ENCODE data around the gene RAB7B. TPM values are rescaled to one million over a fixed set of nuclear protein-coding genes. Genes with fewer than 3 reads are reported as not detected.
"Not testable (repeated sequence)": the region's sequence is repeated elsewhere in the genome, so short reads cannot be mapped to it uniquely, and the experiment has no call there.

RAB7B gene
- total and polyA plus RNA-seq, 2 donors: 6.4 to 8.6 TPM

GRCh38 chr1:206003854-206004800 lies 932 bp upstream of the RAB7B start:
- H3K4me3 ChIP-seq (ENCODE audit: low read length in 2 of 2): no peak overlapping the region
- DNase-seq (ENCODE audit: low read depth in 6 of 9, low spot score in 9 of 9): no peak

GRCh38 chr1:206002160-206002559 lies 1.0 kb downstream of the RAB7B start:
- WGBS: 97% methylated on average over 3 of the region's 3 CpGs
- DNase-seq (ENCODE audit: low read depth in 6 of 9, low spot score in 9 of 9): no peak
- Histone ChIP-seq H3K27me3 (ENCODE audit: control insufficient read depth in 2 of 2, insufficient read depth in 1 of 2, low read length in 1 of 2) (no peaks in the 10 kb centered on the region), H3K4me3 (ENCODE audit: low read length in 2 of 2) (no peak overlapping the region), H3K36me3 (ENCODE audit: control insufficient read depth in 2 of 2, insufficient read depth in 2 of 2, low read length in 1 of 2) (no peaks in the 10 kb centered on the region), H3K9me3 (ENCODE audit: control insufficient read depth in 2 of 2, insufficient read depth in 1 of 2, low read length in 1 of 2) (no peaks in the 10 kb centered on the region), H3K4me1 (ENCODE audit: control insufficient read depth in 2 of 2, insufficient read depth in 2 of 2, low read length in 2 of 2) (peaks cover 0 to 23% of the 10 kb centered on the region in 2 donors), H3K27ac (ENCODE audit: low read depth in 1 of 2, low read length in 1 of 2) (no peak overlapping the region)

More at GRCh38 chr1:206003854-206004800, 932 bp upstream of the RAB7B start:
- no peaks in the 10 kb centered on the region for H3K9me3 ChIP-seq (ENCODE audit: control insufficient read depth in 2 of 2, insufficient read depth in 1 of 2, low read length in 1 of 2)
- H3K27ac ChIP-seq (ENCODE audit: low read depth in 1 of 2, low read length in 1 of 2): peak overlapping the region; percentile 48 to 63
- 96% methylated on average over 7 of the region's 7 CpGs for WGBS
- no peaks in the 10 kb centered on the region for H3K27me3 ChIP-seq (ENCODE audit: control insufficient read depth in 2 of 2, insufficient read depth in 1 of 2, low read length in 1 of 2)
- peaks cover 0 to 23% of the 10 kb centered on the region in 2 donors for H3K4me1 ChIP-seq (ENCODE audit: control insufficient read depth in 2 of 2, insufficient read depth in 2 of 2, low read length in 2 of 2)
- no peaks in the 10 kb centered on the region for H3K36me3 ChIP-seq (ENCODE audit: control insufficient read depth in 2 of 2, insufficient read depth in 2 of 2, low read length in 1 of 2)

DNA sequence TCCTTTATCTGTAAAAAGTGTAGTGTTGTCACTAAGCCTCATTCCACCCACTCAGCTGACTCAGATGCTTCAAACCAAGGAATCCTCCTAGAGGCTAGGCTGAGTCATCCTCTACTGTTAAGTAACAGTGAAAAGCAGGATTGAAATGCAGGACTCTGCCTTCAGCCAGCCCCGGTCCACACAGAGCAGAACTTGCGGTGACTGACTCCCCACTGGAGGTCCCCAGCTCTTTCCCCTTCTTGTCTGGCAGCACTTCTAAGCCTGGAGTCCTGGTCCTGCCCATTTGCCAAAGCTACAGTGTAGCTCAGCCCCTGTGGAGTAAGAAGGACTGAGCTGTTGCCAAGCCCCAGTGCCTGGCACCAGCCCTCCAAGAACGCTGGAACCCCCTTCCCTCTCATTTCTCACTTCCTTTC lies 1.7 kb downstream of the RAB7B start:
- 38% methylated on average over 3 of the region's 3 CpGs for WGBS
- no peaks in the 10 kb centered on the region for H3K36me3 ChIP-seq (ENCODE audit: control insufficient read depth in 2 of 2, insufficient read depth in 2 of 2, low read length in 1 of 2)
- H3K4me1 ChIP-seq (ENCODE audit: control insufficient read depth in 2 of 2, insufficient read depth in 2 of 2, low read length in 2 of 2): peaks cover 0 to 23% of the 10 kb centered on the region in 2 donors
- H3K27ac ChIP-seq (ENCODE audit: low read depth in 1 of 2, low read length in 1 of 2): no peak overlapping the region
- no peak overlapping the region for H3K4me3 ChIP-seq (ENCODE audit: low read length in 2 of 2)
- H3K27me3 ChIP-seq (ENCODE audit: control insufficient read depth in 2 of 2, insufficient read depth in 1 of 2, low read length in 1 of 2): no peaks in the 10 kb centered on the region
- DNase-seq (ENCODE audit: low read depth in 6 of 9, low spot score in 9 of 9): no peak
- H3K9me3 ChIP-seq (ENCODE audit: control insufficient read depth in 2 of 2, insufficient read depth in 1 of 2, low read length in 1 of 2): no peaks in the 10 kb centered on the region

- H3K4me3 ChIP-seq (ENCODE audit: low read length in 2 of 2): no peak overlapping the region
- 97% methylated on average over 8 of the region's 8 CpGs for WGBS
- no peaks in the 10 kb centered on the region for H3K36me3 ChIP-seq (ENCODE audit: control insufficient read depth in 2 of 2, insufficient read depth in 2 of 2, low read length in 1 of 2)
- no peak overlapping the region for H3K27ac ChIP-seq (ENCODE audit: low read depth in 1 of 2, low read length in 1 of 2)
- no peaks in the 10 kb centered on the region for H3K9me3 ChIP-seq (ENCODE audit: control insufficient read depth in 2 of 2, insufficient read depth in 1 of 2, low read length in 1 of 2)
- H3K27me3 ChIP-seq (ENCODE audit: control insufficient read depth in 2 of 2, insufficient read depth in 1 of 2, low read length in 1 of 2): no peaks in the 10 kb centered on the region
- no peak for DNase-seq (ENCODE audit: low read depth in 6 of 9, low spot score in 9 of 9)
- H3K4me1 ChIP-seq (ENCODE audit: control insufficient read depth in 2 of 2, insufficient read depth in 2 of 2, low read length in 2 of 2): peaks cover 0 to 20% of the 10 kb centered on the region in 2 donors
Observed at GRCh38 chr1:206000641-206001339, 2.4 kb downstream of the RAB7B start.

GRCh38 chr1:205998457-205999241 lies 4.5 kb downstream of the RAB7B start:
- H3K9me3 ChIP-seq (ENCODE audit: control insufficient read depth in 2 of 2, insufficient read depth in 1 of 2, low read length in 1 of 2): no peaks in the 10 kb centered on the region
- 95% methylated on average over 13 of the region's 13 CpGs for WGBS
- no peak overlapping the region for H3K27ac ChIP-seq (ENCODE audit: low read depth in 1 of 2, low read length in 1 of 2)
- H3K4me1 ChIP-seq (ENCODE audit: control insufficient read depth in 2 of 2, insufficient read depth in 2 of 2, low read length in 2 of 2): peaks cover 0 to 8% of the 10 kb centered on the region in 2 donors
- H3K4me3 ChIP-seq (ENCODE audit: low read length in 2 of 2): no peak overlapping the region
- no peaks in the 10 kb centered on the region for H3K27me3 ChIP-seq (ENCODE audit: control insufficient read depth in 2 of 2, insufficient read depth in 1 of 2, low read length in 1 of 2)
- DNase-seq (ENCODE audit: low read depth in 6 of 9, low spot score in 9 of 9): no peak
- no peaks in the 10 kb centered on the region for H3K36me3 ChIP-seq (ENCODE audit: control insufficient read depth in 2 of 2, insufficient read depth in 2 of 2, low read length in 1 of 2)

DNA sequence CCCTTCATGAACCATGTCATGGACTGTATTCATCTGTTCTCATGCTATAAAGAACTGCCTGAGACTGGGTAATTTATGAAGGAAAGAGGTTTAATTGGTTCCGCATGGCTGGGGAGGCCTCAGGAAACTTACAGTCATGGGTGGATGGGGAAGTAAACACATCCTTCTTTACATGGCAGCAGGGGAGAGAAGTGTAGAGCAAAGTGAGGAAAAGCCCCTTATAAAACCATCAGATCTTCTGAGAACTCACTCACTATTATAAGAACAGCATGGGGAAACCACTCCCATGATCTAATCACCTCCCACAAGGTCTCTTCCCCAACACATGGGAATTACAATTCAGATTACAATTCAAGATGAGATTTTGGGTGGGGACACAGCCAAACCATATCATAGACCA lies 6.6 kb downstream of the RAB7B start:
- not testable (repeated sequence) for DNase-seq (ENCODE audit: low read depth in 6 of 9, low spot score in 9 of 9); H3K4me1 ChIP-seq (ENCODE audit: control insufficient read depth in 2 of 2, insufficient read depth in 2 of 2, low read length in 2 of 2); H3K36me3 ChIP-seq (ENCODE audit: control insufficient read depth in 2 of 2, insufficient read depth in 2 of 2, low read length in 1 of 2); H3K4me3 ChIP-seq (ENCODE audit: low read length in 2 of 2); H3K27me3 ChIP-seq (ENCODE audit: control insufficient read depth in 2 of 2, insufficient read depth in 1 of 2, low read length in 1 of 2); H3K9me3 ChIP-seq (ENCODE audit: control insufficient read depth in 2 of 2, insufficient read depth in 1 of 2, low read length in 1 of 2); H3K27ac ChIP-seq (ENCODE audit: low read depth in 1 of 2, low read length in 1 of 2)
- WGBS: 100% methylated on average over 1 of the region's 1 CpG

- Histone ChIP-seq H3K9me3 (ENCODE audit: control insufficient read depth in 2 of 2, insufficient read depth in 1 of 2, low read length in 1 of 2) (no peaks in the 10 kb centered on the region), H3K27me3 (ENCODE audit: control insufficient read depth in 2 of 2, insufficient read depth in 1 of 2, low read length in 1 of 2) (no peaks in the 10 kb centered on the region), H3K36me3 (ENCODE audit: control insufficient read depth in 2 of 2, insufficient read depth in 2 of 2, low read length in 1 of 2) (no peaks in the 10 kb centered on the region), H3K27ac (ENCODE audit: low read depth in 1 of 2, low read length in 1 of 2) (no peak overlapping the region), H3K4me3 (ENCODE audit: low read length in 2 of 2) (no peak overlapping the region), H3K4me1 (ENCODE audit: control insufficient read depth in 2 of 2, insufficient read depth in 2 of 2, low read length in 2 of 2) (no peaks in the 10 kb centered on the region)
- DNase-seq (ENCODE audit: low read depth in 6 of 9, low spot score in 9 of 9): no peak
- whole genome bisulfite sequencing: 95% methylated on average over 4 of the region's 4 CpGs
Observed at GRCh38 chr1:205994346-205994745, 8.8 kb downstream of the RAB7B start.

DNA sequence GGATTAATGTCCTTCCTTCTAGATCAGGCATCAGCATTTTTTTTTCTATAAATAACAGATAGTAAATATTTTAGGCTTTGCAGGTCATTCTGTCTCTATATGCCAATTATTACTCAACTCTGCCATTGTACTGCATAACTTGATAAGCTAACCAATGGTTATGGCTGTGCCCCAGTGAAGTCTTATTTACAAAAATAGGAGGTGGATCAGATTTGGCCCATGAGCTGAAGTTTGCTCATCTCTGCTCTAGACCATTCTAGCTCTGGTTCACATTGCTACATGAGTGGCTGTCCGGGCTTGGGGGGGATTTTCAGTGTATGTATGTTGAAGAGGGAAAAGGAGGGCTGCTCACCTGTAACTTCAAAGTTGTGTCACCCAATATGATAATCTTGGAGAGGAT lies 10.1 kb downstream of the RAB7B start:
- no peak for DNase-seq (ENCODE audit: low read depth in 6 of 9, low spot score in 9 of 9)

More for the DNA sequence above, 10.1 kb downstream of the RAB7B start:
- Histone ChIP-seq H3K36me3 (ENCODE audit: control insufficient read depth in 2 of 2, insufficient read depth in 2 of 2, low read length in 1 of 2) (no peaks in the 10 kb centered on the region), H3K27ac (ENCODE audit: low read depth in 1 of 2, low read length in 1 of 2) (no peak overlapping the region), H3K9me3 (ENCODE audit: control insufficient read depth in 2 of 2, insufficient read depth in 1 of 2, low read length in 1 of 2) (no peaks in the 10 kb centered on the region), H3K4me3 (ENCODE audit: low read length in 2 of 2) (no peak overlapping the region), H3K4me1 (ENCODE audit: control insufficient read depth in 2 of 2, insufficient read depth in 2 of 2, low read length in 2 of 2) (no peaks in the 10 kb centered on the region), H3K27me3 (ENCODE audit: control insufficient read depth in 2 of 2, insufficient read depth in 1 of 2, low read length in 1 of 2) (no peaks in the 10 kb centered on the region)
- WGBS: 98% methylated on average over 1 of the region's 1 CpG
